Left hindlimb (tissue), 1 donor: Measurements from ENCODE around the gene FOXP4.

Experiments
- DNase-seq: peaks from one replicate; pipeline ENCODE4 v3.0.0-alpha.2; 2018

FOXP4 gene

GRCh38 chr6:41568202-41568584 lies 22.0 kb downstream of the FOXP4 start:
- no peak for DNase-seq

DNA sequence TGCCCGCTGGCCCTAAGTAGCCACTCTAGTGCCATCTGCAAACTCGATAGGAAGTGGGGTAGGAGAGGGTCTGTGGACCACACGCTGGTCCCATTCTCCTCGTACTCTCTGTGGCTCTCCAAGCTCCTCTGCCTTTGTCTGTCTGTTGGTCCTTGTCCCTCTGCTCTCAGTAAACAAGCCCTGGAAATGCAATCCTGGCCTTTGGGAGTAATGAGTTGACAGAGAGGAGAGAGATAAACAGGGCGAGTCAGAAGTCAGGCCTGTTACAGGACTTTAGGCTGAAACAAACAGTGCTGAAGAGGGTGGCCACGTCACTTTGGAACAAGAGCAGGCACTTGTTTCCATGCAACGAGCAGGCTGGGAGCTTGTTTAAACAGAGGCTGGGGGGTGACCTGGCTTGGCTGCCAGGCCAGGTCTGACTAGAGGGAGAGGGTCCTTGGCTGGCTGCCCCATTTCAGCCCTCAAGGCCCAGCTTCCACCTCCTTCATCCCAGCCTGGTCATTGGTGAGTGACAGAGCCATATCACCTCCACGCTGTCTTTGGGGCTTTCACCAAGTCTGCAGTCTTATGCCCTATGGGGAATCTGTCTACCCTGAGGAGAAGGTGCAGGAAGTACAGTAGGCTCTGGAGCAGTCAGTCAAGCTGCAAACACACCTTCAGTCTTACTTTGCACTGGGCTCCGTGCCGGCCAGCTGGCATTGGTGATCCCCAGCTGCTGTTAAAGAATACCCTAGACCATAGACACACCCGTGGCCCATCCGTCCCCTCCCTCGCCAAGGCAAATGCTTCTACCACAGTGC lies 22.6 kb downstream of the FOXP4 start:
- no peak for DNase-seq

DNA sequence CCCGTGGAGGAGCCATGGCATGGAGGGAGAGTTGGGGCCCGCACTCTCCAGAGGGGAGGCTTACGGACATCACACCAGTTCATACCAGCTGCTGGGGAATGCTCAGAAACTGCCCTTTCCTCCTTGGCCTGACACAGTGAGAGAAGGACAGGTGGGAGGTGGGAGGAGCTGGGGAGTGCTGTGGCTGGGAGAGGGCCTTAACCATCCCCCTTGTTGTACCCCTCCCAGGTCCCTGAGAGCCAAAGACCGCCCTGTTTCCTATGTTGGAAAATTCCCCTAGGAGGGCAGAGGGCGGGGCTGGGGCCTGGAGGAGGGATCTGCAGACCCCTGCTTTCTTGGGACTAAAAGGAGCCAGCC lies 24.1 kb downstream of the FOXP4 start:
- no peak for DNase-seq

- DNase-seq, result no peak
These were observed 25.0 kb downstream of the FOXP4 start for GRCh38 chr6:41571021-41571780.

DNA sequence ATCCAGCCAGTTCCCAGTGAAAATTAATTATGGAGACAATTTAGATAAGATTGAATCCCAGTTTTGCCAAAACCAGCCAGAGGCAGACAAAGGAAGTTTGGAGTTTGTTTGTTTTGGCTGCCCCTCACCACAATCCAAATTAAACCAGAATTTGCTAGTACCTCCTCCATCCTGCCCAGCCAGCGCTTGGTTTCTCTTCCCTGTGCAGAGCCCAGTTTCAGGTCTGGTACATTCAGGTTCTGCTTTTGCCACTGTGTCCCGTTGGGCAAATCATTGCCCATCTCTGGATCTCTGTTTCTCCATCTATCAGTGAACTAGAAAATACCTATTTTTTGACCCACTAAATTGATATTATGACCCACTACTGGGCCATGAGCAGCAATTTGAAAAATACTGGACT lies 26.4 kb downstream of the FOXP4 start:
- DNase-seq, result no peak

GRCh38 chr6:41573276-41573675 lies 27.1 kb downstream of the FOXP4 start:
- no peak for DNase-seq

DNA sequence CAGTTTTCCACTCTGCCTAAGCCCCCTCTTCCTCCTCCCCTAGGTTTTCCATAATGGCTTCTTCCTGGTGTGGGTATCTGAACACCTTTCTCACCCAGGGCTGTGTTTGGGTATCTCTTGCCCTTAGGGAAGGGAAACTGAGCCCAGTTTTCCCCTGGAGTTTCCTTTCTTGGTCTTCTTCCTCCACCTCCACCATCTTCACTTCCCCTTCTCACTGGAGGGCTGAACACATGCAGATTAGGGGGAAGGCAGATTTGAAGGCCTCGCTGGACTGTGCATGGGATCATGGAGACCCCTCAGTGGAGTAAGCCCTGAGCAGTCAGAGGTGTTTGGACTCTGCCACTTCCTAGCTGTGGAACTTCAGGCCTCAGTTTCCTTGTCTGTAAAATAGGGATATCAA lies 27.8 kb downstream of the FOXP4 start:
- no peak for DNase-seq

DNA sequence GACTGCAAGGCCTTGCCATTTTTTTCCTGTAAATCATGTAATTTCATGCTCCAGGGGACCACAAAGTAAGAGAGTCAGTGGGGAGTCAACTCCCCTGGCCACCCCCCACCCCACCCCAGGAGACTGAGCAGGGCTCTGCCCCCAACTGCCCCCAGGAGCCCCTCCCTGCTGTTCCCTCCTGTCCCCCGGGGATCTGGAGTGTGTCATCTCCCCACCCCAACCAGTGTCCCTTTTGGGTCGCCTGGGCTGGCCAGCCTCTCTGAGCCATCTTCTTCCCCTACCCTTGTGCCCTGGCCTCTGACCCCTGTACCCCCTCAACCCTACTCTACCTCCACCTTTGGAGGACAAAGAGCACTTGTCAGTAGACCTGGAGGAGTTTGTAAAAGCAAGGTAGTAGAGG lies 29.4 kb downstream of the FOXP4 start:
- no peak for DNase-seq

DNA sequence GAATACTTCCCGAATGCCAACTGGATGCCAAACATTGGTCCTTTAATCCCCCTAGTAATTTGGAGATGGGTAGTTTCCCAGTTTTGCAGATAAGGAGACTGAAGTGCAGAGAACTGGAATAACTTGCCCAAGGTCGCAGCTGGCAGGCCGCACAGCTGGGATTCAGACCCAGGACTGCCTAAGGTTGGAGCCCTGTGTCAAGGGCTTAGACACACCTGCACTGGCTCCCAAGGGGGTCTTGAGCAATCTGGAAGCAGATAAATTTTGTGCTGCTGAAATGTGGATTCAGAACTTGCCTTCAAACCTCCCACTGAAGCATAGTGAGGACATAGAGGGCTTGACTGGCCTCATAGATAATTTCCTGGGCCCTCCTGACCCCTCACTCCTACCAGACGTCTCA lies 30.5 kb downstream of the FOXP4 start:
- DNase-seq, result no peak

DNA sequence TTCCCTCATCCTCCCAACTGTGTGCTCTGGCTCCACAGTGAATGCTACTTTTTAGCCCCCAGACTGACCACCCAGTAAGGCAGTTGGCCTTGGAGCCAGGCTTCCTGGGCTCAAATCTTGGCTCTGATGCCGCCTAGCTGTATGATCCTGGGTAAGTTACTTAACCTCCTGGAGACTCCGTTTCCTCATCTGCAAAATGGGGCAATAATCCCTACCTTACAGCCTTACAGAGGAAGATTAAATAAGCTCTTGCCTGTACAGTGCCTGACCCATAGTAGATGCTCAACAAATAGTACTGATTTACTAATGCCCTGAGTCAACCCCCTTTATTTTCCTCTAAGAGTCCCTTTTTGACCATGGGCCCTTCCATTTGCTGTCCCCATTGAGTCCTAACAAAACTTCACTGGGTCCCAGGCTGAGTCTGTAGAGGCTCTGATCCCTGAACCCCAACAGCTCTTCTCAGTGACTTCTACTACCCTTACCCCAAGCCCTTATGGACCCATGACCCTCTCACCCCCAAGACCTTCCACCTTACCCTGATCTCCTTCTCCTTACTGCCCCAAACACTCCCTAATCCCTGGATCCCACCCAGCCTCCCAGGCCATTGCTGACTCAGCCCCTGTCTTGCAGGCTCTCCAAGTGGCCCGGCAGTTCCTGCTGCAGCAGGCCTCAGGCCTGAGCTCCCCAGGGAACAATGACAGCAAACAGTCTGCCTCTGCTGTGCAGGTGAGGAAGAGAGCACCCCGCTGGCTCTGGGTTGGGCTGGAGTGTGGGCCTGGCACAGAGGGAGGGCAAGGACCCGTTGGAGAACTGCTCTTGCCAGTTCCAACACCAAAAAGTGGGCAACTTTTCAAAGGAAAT lies 31.4 kb downstream of the FOXP4 start:
- no peak for DNase-seq

DNA sequence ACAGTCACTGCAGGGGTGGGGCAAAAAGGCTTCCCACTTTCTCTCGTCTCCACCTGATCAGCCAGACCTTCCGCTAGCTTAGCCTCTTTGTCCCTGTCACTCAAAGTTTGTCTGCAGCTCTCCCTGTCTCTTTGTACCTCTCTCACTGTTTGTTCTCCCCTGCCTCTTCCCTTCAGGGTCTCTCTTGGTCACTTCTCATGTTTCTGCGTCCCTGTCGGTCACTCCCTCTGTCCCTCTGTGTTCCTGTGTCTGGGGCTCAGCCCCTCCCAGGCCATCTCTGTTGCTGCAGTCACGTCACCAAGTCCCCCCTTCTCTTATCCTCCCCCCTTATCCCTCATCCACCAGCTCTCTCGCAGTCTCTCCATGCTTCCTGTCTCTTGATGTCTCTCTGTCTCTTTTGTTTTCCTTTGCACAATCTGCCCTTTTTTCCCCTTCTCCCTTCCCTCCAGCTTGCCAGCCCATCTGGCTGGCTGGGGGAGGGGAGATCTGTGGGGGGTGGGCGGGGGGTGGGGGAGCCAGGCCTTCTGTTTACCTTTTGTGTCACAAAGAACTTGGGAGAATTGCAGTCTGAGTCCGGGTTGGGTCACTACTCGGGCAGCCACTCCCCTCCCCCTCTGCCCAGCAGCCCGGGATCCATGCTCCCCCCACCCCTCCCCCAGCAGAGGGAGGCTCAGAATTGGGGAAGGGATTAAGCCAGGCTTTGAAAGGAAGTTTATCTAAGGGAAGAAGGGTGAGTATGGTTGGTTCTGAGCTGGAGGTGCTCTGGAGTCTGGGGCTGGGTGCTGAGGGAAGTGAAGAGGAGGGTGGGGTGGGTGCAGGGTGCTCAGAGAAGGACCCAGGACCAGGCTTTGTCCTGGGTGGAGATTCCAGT lies 32.3 kb downstream of the FOXP4 start:
- no peak for DNase-seq

DNA sequence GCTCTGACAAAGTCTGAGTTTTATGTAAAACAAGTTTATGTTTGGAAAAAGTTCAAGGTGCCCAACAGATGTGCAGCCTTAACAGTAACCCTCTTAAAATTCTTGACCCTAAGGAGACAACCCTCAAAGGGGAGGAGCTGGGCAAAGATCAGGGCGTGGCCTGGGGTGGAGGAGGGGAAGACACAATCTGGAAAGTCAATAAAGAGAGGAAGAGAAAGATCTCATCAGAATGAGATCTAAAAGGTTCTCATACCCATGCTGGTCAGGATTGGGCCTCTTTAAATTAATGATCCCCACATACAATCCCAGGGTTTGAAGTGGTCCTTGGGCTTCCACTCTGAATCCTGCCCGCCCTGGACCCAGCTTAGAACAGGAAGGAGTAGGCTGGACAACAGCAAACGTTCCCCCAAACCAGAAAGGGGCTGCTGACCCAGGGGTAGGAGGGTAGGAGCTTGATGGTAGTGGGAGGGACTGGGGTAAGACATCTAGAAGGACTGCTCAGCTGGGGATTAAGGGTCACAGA lies 33.0 kb downstream of the FOXP4 start:
- no peak for DNase-seq

DNA sequence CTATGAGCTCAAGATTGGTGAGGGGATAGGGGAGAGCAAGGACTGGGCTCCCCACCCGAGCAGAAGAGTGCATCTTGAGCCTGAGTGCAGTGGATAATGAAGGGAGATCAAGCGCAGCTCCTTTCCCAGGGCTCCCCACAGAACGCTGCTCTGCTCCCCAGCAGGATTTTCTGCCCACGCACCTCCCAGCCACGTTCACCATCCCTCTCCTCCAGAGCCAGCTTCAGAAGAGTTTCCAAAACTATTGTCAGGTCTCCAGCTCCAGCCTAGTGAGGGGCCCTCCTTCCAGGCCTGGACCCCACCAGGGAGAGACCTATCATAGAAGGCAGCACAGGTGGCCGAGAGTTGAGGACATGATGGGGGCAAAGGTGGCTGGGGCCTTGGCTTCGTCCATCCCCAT lies 34.5 kb downstream of the FOXP4 start:
- no peak for DNase-seq

GRCh38 chr6:41581381-41581991 lies 35.3 kb downstream of the FOXP4 start:
- no peak for DNase-seq

- DNase-seq, result no peak
These were observed 36.4 kb downstream of the FOXP4 start for GRCh38 chr6:41582540-41582939.

GRCh38 chr6:41583565-41583964 lies 37.4 kb downstream of the FOXP4 start:
- no peak for DNase-seq

DNA sequence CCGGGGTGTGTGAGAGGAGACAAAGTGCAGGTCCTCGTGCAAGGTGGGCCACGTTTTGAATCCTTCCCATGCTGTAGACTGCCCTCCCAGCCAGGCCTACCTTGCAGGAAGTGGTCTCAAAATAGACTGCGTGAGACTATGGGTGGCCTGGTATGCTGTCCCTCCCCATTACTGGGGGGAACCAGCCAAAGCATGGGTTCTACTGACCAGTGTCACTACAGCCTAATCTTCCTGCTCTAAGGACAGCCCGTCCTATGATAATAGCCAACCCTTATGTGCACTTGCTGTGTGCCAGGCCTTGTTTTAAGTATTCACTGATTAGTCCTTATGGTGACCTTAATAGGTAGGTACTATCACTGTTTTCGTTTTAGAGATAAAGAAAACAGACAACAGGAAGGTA lies 38.0 kb downstream of the FOXP4 start:
- no peak for DNase-seq

DNA sequence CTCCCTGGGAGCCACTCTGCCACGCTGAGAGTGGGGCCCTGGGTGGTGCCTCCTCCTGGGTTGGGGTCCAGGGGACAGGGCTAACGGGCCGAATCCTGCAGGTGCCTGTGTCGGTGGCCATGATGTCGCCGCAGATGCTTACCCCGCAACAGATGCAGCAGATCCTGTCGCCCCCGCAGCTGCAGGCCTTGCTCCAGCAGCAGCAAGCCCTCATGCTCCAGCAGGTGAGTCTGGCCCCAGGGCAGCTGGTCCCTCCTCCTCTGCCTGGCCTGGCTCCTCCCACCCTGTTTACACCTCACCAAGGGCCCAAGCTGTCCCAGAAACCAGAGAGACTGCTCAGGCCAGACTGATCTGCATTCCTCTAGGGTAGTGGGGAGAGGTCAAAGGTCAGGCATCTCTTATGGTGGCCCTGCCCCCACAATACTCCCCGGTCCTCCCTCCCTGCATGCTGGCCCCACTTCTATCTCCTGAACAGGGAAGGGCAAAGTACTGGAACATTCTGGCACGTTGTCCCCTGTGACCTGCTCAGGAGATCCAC lies 38.6 kb downstream of the FOXP4 start:
- no peak for DNase-seq

- no peak for DNase-seq
These were observed 39.4 kb downstream of the FOXP4 start for GRCh38 chr6:41585605-41586004.

DNA sequence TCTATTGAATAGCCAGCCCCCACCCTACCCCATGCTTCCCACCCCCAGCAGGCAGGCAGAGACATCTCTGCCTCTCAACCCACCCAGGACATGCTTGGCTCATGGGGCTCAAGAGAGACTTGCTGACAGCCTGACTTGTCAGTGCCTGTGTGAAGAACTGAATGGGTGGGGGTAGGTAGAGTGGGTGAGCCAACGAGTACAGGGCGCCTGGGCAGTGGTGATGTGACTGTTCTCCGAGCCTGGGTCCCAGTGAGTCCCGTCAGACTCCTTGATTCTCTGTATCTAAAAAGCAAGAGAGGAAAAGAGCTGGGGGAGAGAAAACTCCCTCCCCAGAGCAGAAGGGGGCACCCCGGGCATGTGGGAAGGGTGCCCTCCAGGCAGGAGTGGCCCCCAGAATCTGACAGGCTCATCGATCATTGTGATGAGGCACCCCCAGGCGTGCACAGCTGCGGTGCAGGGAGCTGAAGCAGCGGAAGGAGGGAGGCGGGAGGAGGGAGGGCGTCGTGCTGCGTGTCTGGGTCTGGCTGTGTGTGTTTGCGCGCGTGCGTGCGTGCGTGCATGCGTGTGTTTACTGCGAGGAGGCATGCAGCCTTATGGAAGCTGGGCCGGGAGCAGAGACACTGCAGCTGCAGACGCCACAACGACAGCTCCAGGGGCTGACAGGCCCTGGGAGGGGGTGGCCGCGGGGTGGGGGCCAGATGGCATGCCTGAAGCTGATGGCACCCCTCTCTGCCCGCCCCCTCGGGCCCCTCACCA lies 40.2 kb downstream of the FOXP4 start:
- DNase-seq, result no peak
